Stomach (tissue), 9 donors: ENCODE results near the gene NELFB. TPM values are rescaled to one million over a fixed set of nuclear protein-coding genes. Genes with fewer than 3 reads are reported as not detected.

Experiments
- DNase-seq, 2 donors: peaks; one replicate each; pipeline versions ENCODE4 v3.0.0 to v3.0.0-alpha.2; 2013 to 2019
- H3K27ac ChIP-seq, 5 donors: fragments of 200-600 bp in 4 of 5; sonication (generic) in 4 of 5; one replicate each; pipeline ENCODE4 v1.5.1; 2013 to 2019; ENCODE audit warnings: mild to moderate bottlenecking in 1 of 5, moderate library complexity in 1 of 5
- H3K27me3 ChIP-seq, 3 donors: fragments of 200-600 bp; sonication (generic); one replicate each; pipeline ENCODE4 v1.5.1; 2017 to 2019; ENCODE audit warnings: mixed run types in 1 of 3
- H3K36me3 ChIP-seq, 4 donors: fragments of 200-600 bp; sonication (generic); 1 replicate in 3 of 4; 2 replicates in 1 of 4; pipeline ENCODE4 v1.5.1; 2016 to 2019
- H3K4me1 ChIP-seq, 4 donors: fragments of 200-600 bp; sonication (generic); one replicate each; pipeline ENCODE4 v1.5.1; 2016 to 2019
- H3K4me3 ChIP-seq, 4 donors: fragments of 200-600 bp; sonication (generic) in 3 of 4; one replicate each; pipeline ENCODE4 v1.5.1; 2016 to 2019; ENCODE audit warnings: mild to moderate bottlenecking in 1 of 4
- H3K9me3 ChIP-seq, 4 donors: fragments of 200-600 bp; sonication (generic); one replicate each; pipeline ENCODE4 v1.5.1; 2016 to 2019
- EP300 ChIP-seq: sonication (generic); formaldehyde crosslinking; IDR thresholded peaks from one replicate; pipeline ENCODE4 v1.6.1; 2017; ENCODE audit warnings: antibody characterized with exemption
- POLR2A ChIP-seq, 4 donors: fragments of 450-650 bp; IDR thresholded peaks; one replicate each; pipeline ENCODE4 v1.6.1; 2016; ENCODE audit warnings: antibody characterized with exemption in 4 of 4, control low read depth in 2 of 4, mild to moderate bottlenecking in 1 of 4, moderate library complexity in 1 of 4
- POLR2AphosphoS5 ChIP-seq, 3 donors: sonication (generic); formaldehyde crosslinking; IDR thresholded peaks; one replicate each; pipeline ENCODE4 v1.6.1; 2016; ENCODE audit warnings: antibody characterized with exemption in 3 of 3
- WGBS, 5 donors: extraction: QIAGEN DNeasy Blood & Tissue Kit in 3 of 5; methylation state at CpG; one replicate each; pipeline versions ENCODE4 v1.1.5 to v1.1.7; 2013 to 2018; 5-methylcytosine and 5-hydroxymethylcytosine counted together
- intact Hi-C: fragments of 100-400 bp; cut with DNase I; formaldehyde crosslinking; loops from one replicate; pipeline ENCODE4 v1.15.1; 2023; ENCODE audit warnings: low total_unique reads
- polyA plus RNA-seq, 3 donors: library from polyadenylated mRNA; stranded (reverse); fragments of 200-250 nt; gene quantifications; one replicate each; pipeline ENCODE4 v1.2.3, GENCODE V29; 2013
- total RNA-seq, 5 donors: library from RNA; depleted of rRNA; stranded (reverse); fragments of >200 nt; gene quantifications; one replicate each; pipeline versions ENCODE4 v1.1.0 to v1.2.3, GENCODE V29; 2014 to 2016
- TF ChIP-seq, protein P1 (sequence below), 7 experiments: fragments of 450-650 bp in 4 of 7; fragments of 200-600 bp in 3 of 7; sonication (generic) in 3 of 7; IDR thresholded peaks; one replicate each; pipeline ENCODE4 v1.5.1; 2016 to 2019; ENCODE audit warnings: antibody characterized with exemption in 7 of 7, control low read depth in 2 of 7, mild to moderate bottlenecking in 1 of 7
- donor health status: healthy with polysubstance abuse.
- donor health status: Bipolar disorder and iron deficiency.
- donor health status: healthy.

The NELFB gene
- total and polyA plus RNA-seq, 8 donors: 11.2 to 134 (median 36.1) TPM

DNA sequence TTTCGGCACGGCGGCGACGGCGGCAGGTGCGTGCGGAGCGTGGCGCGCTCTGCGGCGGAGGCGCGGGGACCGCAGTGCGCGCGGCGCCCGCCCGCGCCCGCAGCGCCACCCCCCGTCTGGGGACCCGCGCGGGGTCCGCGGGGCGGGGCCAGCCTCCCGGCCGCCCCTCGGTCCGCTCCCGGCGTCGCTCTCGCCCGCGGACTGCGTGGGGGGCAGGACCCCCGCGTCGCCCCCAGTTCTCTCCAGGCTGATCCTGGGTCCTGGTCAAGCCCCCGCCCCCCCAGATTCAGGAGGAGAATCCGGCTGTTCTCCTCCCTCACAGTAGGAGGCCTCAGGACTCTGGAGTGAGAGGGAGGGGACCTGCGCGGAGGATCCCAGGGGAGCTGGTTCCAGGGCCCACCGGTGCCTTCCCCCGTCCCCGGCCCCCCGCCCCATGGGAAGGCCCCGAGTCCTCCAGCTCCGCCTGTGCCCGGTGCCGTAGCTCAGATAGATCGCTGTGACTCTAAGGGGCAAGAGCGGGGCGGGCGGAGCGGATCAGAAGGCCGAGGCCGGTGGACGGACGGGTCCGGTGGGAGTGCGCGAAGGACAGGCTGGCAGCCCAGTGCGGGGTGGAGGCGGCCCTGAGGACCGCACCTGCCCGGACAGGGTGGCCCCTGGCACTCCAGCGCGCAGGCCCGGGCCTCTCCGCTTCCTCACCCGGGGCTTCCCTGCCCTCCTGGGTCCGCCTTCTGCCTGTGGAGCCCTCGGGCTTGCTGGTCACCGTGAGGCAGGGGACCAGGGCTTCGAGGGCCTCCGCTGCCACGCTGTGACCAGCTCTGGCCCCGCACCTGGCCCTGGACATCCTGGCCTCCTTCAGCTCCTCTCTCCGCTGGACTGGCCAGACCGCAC, 32.7 kb upstream of the NELFB start, which contains the start of gene RNF208:
Gene RNF208 (minus strand): TSS at position 51 of the 888 bp plus-strand sequence. CDS start 1,028 bp downstream, outside the sequence.
- intact Hi-C loops: no loop called here
- TF ChIP-seq POLR2AphosphoS5 (IDR thresholded peaks at IDR 0.05) (no peak), EP300 (no peak), POLR2A (IDR thresholded peaks at IDR 0.05) (no peak)
- TF ChIP-seq, protein P1, sequence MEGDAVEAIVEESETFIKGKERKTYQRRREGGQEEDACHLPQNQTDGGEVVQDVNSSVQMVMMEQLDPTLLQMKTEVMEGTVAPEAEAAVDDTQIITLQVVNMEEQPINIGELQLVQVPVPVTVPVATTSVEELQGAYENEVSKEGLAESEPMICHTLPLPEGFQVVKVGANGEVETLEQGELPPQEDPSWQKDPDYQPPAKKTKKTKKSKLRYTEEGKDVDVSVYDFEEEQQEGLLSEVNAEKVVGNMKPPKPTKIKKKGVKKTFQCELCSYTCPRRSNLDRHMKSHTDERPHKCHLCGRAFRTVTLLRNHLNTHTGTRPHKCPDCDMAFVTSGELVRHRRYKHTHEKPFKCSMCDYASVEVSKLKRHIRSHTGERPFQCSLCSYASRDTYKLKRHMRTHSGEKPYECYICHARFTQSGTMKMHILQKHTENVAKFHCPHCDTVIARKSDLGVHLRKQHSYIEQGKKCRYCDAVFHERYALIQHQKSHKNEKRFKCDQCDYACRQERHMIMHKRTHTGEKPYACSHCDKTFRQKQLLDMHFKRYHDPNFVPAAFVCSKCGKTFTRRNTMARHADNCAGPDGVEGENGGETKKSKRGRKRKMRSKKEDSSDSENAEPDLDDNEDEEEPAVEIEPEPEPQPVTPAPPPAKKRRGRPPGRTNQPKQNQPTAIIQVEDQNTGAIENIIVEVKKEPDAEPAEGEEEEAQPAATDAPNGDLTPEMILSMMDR (IDR thresholded peaks at IDR 0.05): no peak
- WGBS, 5 donors: 3 to 9% (median 3%) methylated on average over 20 to 88 of the region's 88 CpGs
- peak in 1 of 2 donors; percentile 66 for DNase-seq
- Histone ChIP-seq H3K9me3 (no peaks in the 10 kb centered on the region), H3K4me3 (peak within 1 kb of the TSS; percentile 70 to 73 (median 72)), H3K36me3 (no peaks in the 10 kb centered on the region), H3K27ac (peak within 1 kb of the TSS; percentile 92 to 98 (median 94)), H3K27me3 (peaks cover 0 to 20% (median 0%) of the 10 kb centered on the region in 3 donors), H3K4me1 (peaks cover 41 to 92% (median 88%) of the 10 kb centered on the region in 4 donors)

DNA sequence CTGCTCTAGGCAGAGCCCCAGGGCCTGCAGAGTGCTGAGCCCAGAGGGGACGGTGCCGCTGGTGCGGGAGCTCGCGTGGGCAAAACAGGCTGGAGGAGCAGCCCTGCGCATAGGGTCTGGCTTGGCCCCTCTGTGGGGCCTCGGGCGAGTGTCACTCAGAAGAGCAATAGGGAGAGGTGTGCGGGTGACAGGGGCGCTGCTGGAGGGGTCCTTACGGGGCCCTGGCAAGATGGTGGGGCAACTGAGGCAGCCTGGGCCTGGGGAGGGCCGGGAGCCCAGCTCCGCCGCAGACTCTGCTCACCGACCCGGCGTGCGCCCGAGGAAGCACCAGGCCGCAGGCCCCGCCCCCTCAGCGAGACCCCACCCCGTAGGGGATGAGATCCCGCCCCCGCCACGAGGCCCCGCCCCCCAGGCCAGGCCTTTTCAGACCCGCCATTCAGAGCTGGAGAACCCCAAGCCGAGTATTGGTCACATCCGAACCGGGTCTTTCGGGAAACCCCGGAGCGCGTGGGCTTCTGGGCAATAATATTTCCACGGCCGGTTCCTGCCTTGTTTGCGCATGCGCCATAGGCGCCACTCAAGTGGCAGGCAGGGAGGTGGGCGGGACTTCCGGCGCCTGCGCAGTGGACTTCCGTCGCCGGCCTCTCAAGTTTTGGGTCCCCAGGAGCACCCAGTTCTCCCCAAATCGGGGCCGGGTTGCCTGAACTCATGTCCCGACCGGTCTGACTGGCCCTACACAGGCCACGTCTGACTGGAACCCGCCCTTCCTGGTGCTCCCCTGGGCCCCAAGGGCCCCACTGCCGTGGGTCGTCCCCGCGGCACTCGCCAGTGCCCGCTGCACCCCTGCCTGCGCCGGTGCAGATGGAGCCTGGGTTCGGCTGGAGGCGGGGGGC, 31.8 kb upstream of the NELFB start:
- intact Hi-C loops: no loop called here

DNA sequence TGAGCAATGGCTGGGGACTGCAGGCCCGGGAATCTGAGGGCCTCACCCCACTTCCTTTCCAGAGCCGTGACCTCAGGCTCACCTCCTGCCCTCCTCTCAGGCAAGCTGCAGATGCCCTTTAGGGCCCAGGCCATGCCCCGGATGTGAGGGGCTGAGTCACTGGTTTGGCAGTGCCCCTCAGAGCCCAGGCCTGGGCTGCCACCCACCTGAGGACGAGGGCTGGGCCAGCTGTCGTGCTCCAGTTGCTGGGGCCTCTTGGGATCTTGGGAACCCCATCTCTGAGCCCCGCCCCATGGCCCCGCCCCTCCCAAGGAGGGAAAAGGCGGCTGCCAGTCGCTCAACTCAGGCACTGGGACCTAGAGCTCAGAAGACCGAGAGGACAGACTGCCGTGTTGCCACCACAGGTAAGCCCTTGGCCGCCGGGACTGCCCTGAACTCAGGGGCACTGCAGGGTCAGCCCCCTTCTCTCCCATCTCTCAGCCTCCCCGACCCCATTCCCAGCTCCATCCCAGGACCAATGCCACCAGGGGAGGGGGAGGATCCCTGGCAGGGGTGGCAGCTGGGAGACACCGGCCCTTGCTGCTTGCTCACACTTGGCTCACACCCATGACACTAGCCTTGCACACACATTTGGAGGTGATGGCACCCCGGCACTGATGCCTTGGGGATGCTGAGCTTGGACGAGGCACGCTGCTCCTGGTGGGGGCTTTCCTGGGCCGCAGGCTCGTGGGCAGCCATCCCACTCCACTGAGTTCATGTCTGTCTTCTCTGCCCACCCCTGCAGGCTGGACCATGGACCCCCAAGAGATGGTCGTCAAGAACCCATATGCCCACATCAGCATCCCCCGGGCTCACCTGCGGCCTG, 30.1 kb upstream of the NELFB start, which contains the start of gene CYSRT1:
Gene CYSRT1 (plus strand): TSS at position 345 of the 865 bp plus-strand sequence. CDS start 448 bp downstream, at position 793.
- Histone ChIP-seq H3K36me3 (no peaks in the 10 kb centered on the region), H3K9me3 (no peaks in the 10 kb centered on the region), H3K27me3 (peaks cover 3 to 46% (median 21%) of the 10 kb centered on the region in 3 donors), H3K27ac (peak within 1 kb of the TSS; percentile 92 to 98 (median 94)), H3K4me3 (peak within 1 kb of the TSS; percentile 70 to 73 (median 72)), H3K4me1 (peaks cover 42 to 81% (median 78%) of the 10 kb centered on the region in 4 donors)
- TF ChIP-seq EP300: no peak
- TF ChIP-seq, protein P1 (IDR thresholded peaks at IDR 0.05): no peak
- no peak for TF ChIP-seq POLR2AphosphoS5 (IDR thresholded peaks at IDR 0.05)
- TF ChIP-seq POLR2A (IDR thresholded peaks at IDR 0.05): no peak
- DNase-seq: peak; percentile 49 to 64
- intact Hi-C loops: loop anchor here (5.0 kb wide), 1 partner anchor 108 kb away; no protein-coding TSS in a partner anchor
- WGBS, 5 donors: 44 to 64% (median 50%) methylated on average over 12 to 23 of the region's 23 CpGs

More for the DNA sequence above, 31.8 kb upstream of the NELFB start:
- peak overlapping the region; percentile 92 to 98 (median 94) for H3K27ac ChIP-seq
- DNase-seq: peak; percentile 98 to 99
- TF ChIP-seq, protein P1 (IDR thresholded peaks at IDR 0.05): peak in 1 of 7 experiments; percentile 20
- TF ChIP-seq EP300 (no peak), POLR2AphosphoS5 (IDR thresholded peaks at IDR 0.05) (peak; percentile 46 to 88 (median 69))
- H3K4me1 ChIP-seq: peaks cover 45 to 92% (median 88%) of the 10 kb centered on the region in 4 donors
- H3K36me3 ChIP-seq: no peaks in the 10 kb centered on the region
- H3K9me3 ChIP-seq: no peaks in the 10 kb centered on the region
- WGBS, 5 donors: 0 to 2% (median 1%) methylated on average over 20 to 63 of the region's 63 CpGs
- peaks cover 0 to 28% (median 4%) of the 10 kb centered on the region in 3 donors for H3K27me3 ChIP-seq
- H3K4me3 ChIP-seq: peak overlapping the region; percentile 70 to 73 (median 72)
